Ascending aorta (tissue), 2 donors: Measurements from ENCODE around the gene OR10H5. TPM values are rescaled to one million over a fixed set of nuclear protein-coding genes. Genes with fewer than 3 reads are reported as not detected.

Experiments
- DNase-seq, 2 donors: peaks; one replicate each; pipeline ENCODE4 v3.0.0-alpha.2; 2019; ENCODE audit warnings: low spot score in 2 of 2
- H3K27ac ChIP-seq, 2 donors: fragments of 200-600 bp; sonication (generic); one replicate each; pipeline ENCODE4 v1.5.1; 2016 to 2017; ENCODE audit warnings: mild to moderate bottlenecking in 1 of 2
- H3K27me3 ChIP-seq: fragments of 200-600 bp; sonication (generic); one replicate; pipeline ENCODE4 v1.5.1; 2017
- H3K36me3 ChIP-seq, 2 donors: fragments of 200-600 bp; sonication (generic); one replicate each; pipeline ENCODE4 v1.5.1; 2016
- H3K4me1 ChIP-seq, 2 donors: fragments of 200-600 bp; sonication (generic); one replicate each; pipeline ENCODE4 v1.5.1; 2016 to 2017; ENCODE audit warnings: mild to moderate bottlenecking in 1 of 2
- H3K4me3 ChIP-seq, 2 donors: fragments of 200-600 bp; sonication (generic); one replicate each; pipeline ENCODE4 v1.5.1; 2016 to 2017; ENCODE audit warnings: mild to moderate bottlenecking in 1 of 2
- H3K9me3 ChIP-seq, 2 donors: fragments of 200-600 bp; sonication (generic); one replicate each; pipeline ENCODE4 v1.5.1; 2016
- CTCF ChIP-seq, 3 experiments: fragments of 200-600 bp in 2 of 3; fragments of 450-650 bp in 1 of 3; sonication (generic) in 2 of 3; IDR thresholded peaks; one replicate each; pipeline ENCODE4 v1.5.1; 2016 to 2019; ENCODE audit warnings: antibody characterized with exemption in 3 of 3, mild to moderate bottlenecking in 1 of 3, moderate library complexity in 1 of 3
- intact Hi-C: fragments of 100-400 bp; cut with DNase I; formaldehyde crosslinking; loops from one replicate; pipeline ENCODE4 v1.15.1; 2023
- total RNA-seq: library from RNA; depleted of rRNA; stranded (reverse); fragments of >200 nt; gene quantifications from one replicate; pipeline ENCODE4 v1.1.0, GENCODE V29; 2016

Gene OR10H5
- total RNA-seq, 1 donor from 2014 or later, result not detected

- Histone ChIP-seq H3K4me1 (no peaks in the 10 kb centered on the region), H3K4me3 (no peak overlapping the region), H3K9me3 (no peaks in the 10 kb centered on the region), H3K27me3 (no peaks in the 10 kb centered on the region), H3K36me3 (no peaks in the 10 kb centered on the region), H3K27ac (no peak overlapping the region)
- no peak for DNase-seq
- no peak for TF ChIP-seq CTCF (IDR thresholded peaks at IDR 0.05)
- intact Hi-C loops, result no loop called here
These were observed 59.5 kb downstream of the OR10H5 start for GRCh38 chr19:15846923-15847322.

- Histone ChIP-seq H3K9me3 (no peaks in the 10 kb centered on the region), H3K36me3 (no peaks in the 10 kb centered on the region), H3K4me3 (no peak overlapping the region), H3K27ac (no peak overlapping the region), H3K4me1 (no peaks in the 10 kb centered on the region), H3K27me3 (no peaks in the 10 kb centered on the region)
- DNase-seq, result no peak
- no peak for TF ChIP-seq CTCF (IDR thresholded peaks at IDR 0.05)
- intact Hi-C loops, result no loop called here
These were observed 62.9 kb downstream of the OR10H5 start for GRCh38 chr19:15850385-15850784.

Other genes with a start within 250 kb of the OR10H5 start
- not detected for gene CYP4F8, start 172.4 kb upstream of the OR10H5 start, total RNA-seq
- gene CYP4F3, start 146.8 kb upstream of the OR10H5 start, total RNA-seq, result not detected
- gene CYP4F12, start 114.6 kb upstream of the OR10H5 start, total RNA-seq, result 17.2 TPM
- gene OR10H2, start 59.6 kb upstream of the OR10H5 start, total RNA-seq, result not detected
- gene OR10H3, start 49.7 kb upstream of the OR10H5 start, total RNA-seq, result not detected
- not detected for gene OR10H1, start 28.0 kb downstream of the OR10H5 start, total RNA-seq
- 83.0 TPM for gene CYP4F2, start 110.4 kb downstream of the OR10H5 start, total RNA-seq
- 0.75 TPM for gene CYP4F11, start 146.9 kb downstream of the OR10H5 start, total RNA-seq
- not detected for gene OR10H4, start 161.3 kb downstream of the OR10H5 start, total RNA-seq